Hepatocyte (in vitro differentiated cells): ENCODE results near the gene C1QTNF2.

ENCODE experiments used
- EZH2 ChIP-seq: fragments of 200-600 bp; sonication (generic); IDR thresholded peaks from 2 replicates; pipeline ENCODE4 v1.6.1; 2016; ENCODE audit warnings: antibody characterized with exemption, mild to moderate bottlenecking, borderline replicate concordance
- EZH2phosphoT487 ChIP-seq: fragments of 200-600 bp; sonication (generic); IDR thresholded peaks from one replicate; pipeline ENCODE4 v1.6.1; 2018; ENCODE audit warnings: antibody characterized with exemption, mild to moderate bottlenecking, low read depth, moderate library complexity; ENCODE audit not compliant: unreplicated experiment, severe bottlenecking
- TF ChIP-seq, protein P1 (sequence below): fragments of 200-600 bp; sonication (generic); IDR thresholded peaks from 2 replicates; pipeline ENCODE4 v1.5.1; 2016; ENCODE audit warnings: antibody characterized with exemption, mild to moderate bottlenecking; ENCODE audit not compliant: poor library complexity

DNA sequence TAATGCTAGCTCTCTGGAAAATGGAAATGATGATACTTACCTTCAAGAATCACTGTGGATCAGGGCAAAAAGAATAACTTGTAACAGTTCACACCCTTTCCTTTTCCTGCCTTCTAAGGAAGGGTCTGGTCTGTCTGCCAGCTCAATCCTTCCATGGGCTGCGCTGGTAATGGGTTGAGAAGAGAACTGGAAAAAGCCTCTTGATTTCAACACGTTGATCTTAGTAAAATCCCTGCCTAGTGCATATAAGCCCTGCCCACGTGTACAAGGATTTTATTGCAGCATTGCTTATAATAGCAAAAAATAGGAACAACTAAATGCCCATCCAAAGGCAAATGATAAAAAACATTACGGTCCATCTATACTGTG is 20.5 kb downstream of the C1QTNF2 start:
- TF ChIP-seq, protein P1, sequence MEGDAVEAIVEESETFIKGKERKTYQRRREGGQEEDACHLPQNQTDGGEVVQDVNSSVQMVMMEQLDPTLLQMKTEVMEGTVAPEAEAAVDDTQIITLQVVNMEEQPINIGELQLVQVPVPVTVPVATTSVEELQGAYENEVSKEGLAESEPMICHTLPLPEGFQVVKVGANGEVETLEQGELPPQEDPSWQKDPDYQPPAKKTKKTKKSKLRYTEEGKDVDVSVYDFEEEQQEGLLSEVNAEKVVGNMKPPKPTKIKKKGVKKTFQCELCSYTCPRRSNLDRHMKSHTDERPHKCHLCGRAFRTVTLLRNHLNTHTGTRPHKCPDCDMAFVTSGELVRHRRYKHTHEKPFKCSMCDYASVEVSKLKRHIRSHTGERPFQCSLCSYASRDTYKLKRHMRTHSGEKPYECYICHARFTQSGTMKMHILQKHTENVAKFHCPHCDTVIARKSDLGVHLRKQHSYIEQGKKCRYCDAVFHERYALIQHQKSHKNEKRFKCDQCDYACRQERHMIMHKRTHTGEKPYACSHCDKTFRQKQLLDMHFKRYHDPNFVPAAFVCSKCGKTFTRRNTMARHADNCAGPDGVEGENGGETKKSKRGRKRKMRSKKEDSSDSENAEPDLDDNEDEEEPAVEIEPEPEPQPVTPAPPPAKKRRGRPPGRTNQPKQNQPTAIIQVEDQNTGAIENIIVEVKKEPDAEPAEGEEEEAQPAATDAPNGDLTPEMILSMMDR = no peak
- TF ChIP-seq EZH2 (no peak), EZH2phosphoT487 (no peak)
